NCI-H1436 (cell line): ENCODE data around the gene XG.
"Not testable (repeated sequence)": the region's sequence is repeated elsewhere in the genome, so short reads cannot be mapped to it uniquely, and the experiment has no call there.

ENCODE experiments used
- DNase-seq: peaks from one replicate; lab custom pipeline; 2025; lab: John Stamatoyannopoulos, UW

XG gene

GRCh38 chrX:2751874-2752300, at the start of gene XG:
Gene XG, plus strand, starts transcription at chrX:2752040. Its CDS starts 235 bp downstream, at chrX:2752275.
- not testable (repeated sequence) for DNase-seq

GRCh38 chrX:2703991-2704369, 47.9 kb upstream of the XG start:
- no peak for DNase-seq

GRCh38 chrX:2705046-2705832, 46.6 kb upstream of the XG start:
- DNase-seq: no peak

GRCh38 chrX:2707334-2707760, 44.5 kb upstream of the XG start:
- DNase-seq: no peak

GRCh38 chrX:2708021-2708420, 43.8 kb upstream of the XG start:
- no peak for DNase-seq

GRCh38 chrX:2708592-2709188, 43.1 kb upstream of the XG start:
- no peak for DNase-seq

GRCh38 chrX:2709556-2709955, 42.3 kb upstream of the XG start:
- no peak for DNase-seq

- DNase-seq: no peak
Observed at GRCh38 chrX:2710041-2710840, 41.6 kb upstream of the XG start.

- no peak for DNase-seq
Observed at GRCh38 chrX:2711441-2711840, 40.4 kb upstream of the XG start.

- DNase-seq: no peak
Observed at GRCh38 chrX:2712428-2712827, 39.4 kb upstream of the XG start.

- DNase-seq: no peak
Observed at GRCh38 chrX:2712890-2713840, 38.7 kb upstream of the XG start.

- no peak for DNase-seq
Observed at GRCh38 chrX:2714551-2714950, 37.3 kb upstream of the XG start.

- DNase-seq: no peak
Observed at GRCh38 chrX:2715066-2715600, 36.7 kb upstream of the XG start.

GRCh38 chrX:2717312-2717711, 34.5 kb upstream of the XG start:
- no peak for DNase-seq

GRCh38 chrX:2718821-2719220, 33.0 kb upstream of the XG start:
- no peak for DNase-seq

GRCh38 chrX:2719774-2720447, 31.9 kb upstream of the XG start:
- DNase-seq: no peak

GRCh38 chrX:2723286-2723879, 28.5 kb upstream of the XG start:
- no peak for DNase-seq

- DNase-seq: not testable (repeated sequence)
Observed at GRCh38 chrX:2727264-2727663, 24.6 kb upstream of the XG start.

GRCh38 chrX:2732076-2732475, 19.8 kb upstream of the XG start:
- no peak for DNase-seq

GRCh38 chrX:2732649-2733048, 19.2 kb upstream of the XG start:
- DNase-seq: no peak
